GM12865 (cell line): ENCODE measurements around the gene ANKRD33.

Experiments used
- DNase-seq: peaks from one replicate; pipeline ENCODE4 v3.0.0; 2010; ENCODE audit warnings: low read depth
- H3K4me3 ChIP-seq: 2 replicates; pipeline ENCODE4 v1.5.1; 2011; ENCODE audit warnings: mild to moderate bottlenecking, low read depth, low read length, control low read depth
- TF ChIP-seq, protein P1 (sequence below): IDR thresholded peaks from 2 replicates; pipeline ENCODE4 v1.5.1; 2011; ENCODE audit warnings: low read length, control low read depth, low read depth, inconsistent platforms; ENCODE audit not compliant: insufficient read depth; ENCODE audit errors: missing control alignments

ANKRD33 gene, protein sequence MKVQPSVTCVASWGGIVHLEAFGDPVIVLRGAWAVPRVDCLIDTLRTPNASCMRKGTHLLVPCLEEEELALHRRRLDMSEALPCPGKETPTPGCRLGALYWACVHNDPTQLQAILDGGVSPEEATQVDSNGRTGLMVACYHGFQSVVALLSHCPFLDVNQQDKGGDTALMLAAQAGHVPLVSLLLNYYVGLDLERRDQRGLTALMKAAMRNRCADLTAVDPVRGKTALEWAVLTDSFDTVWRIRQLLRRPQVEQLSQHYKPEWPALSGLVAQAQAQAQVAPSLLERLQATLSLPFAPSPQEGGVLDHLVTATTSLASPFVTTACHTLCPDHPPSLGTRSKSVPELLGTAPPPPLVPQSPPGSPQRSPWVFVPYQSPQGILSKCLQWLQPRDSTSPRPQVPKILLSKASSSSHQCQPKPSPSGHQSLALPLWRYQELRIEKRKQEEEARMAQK

DNA sequence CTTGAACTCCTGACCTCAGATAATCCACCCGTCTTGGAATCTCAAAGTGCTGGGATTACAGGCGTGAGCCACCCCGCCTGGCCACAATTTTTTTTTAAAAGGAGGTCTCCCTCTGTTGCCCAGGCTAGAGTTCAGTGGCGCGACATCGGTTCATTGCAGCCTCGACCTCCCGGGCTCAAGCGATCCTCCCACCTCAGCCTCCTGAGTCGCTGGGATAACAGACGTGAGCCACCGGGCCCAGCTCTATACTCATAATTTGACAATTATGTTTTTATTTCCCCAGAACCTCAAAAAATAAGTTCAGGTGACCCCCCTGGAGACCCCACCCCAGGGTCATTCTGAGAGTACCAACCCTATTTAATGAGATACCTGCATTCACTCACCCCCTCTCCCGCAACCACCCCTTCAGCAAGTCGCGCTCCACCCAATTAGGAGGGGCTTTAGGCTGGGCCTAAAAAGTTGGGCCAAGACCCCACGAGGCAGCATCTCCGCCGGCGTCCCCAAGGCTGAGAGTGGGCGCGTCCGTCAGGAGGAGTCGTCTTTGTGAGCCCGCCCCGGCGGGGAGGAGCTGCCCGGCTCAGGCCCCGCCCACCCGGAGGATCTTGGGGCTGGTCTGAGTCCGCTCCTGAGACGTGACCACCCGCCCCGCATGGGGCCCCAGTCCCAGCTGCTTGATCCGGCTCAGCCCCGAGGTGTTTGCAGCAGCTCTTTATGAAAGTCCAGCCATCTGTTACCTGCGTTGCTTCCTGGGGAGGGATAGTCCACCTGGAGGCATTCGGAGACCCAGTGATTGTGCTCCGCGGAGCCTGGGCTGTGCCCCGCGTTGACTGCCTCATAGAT is at the start of gene ANKRD33:
TSS of gene ANKRD33 (plus strand) at position 628 of the 840 bp plus-strand sequence. CDS start at position 712, 84 bp downstream.
- TF ChIP-seq, protein P1, sequence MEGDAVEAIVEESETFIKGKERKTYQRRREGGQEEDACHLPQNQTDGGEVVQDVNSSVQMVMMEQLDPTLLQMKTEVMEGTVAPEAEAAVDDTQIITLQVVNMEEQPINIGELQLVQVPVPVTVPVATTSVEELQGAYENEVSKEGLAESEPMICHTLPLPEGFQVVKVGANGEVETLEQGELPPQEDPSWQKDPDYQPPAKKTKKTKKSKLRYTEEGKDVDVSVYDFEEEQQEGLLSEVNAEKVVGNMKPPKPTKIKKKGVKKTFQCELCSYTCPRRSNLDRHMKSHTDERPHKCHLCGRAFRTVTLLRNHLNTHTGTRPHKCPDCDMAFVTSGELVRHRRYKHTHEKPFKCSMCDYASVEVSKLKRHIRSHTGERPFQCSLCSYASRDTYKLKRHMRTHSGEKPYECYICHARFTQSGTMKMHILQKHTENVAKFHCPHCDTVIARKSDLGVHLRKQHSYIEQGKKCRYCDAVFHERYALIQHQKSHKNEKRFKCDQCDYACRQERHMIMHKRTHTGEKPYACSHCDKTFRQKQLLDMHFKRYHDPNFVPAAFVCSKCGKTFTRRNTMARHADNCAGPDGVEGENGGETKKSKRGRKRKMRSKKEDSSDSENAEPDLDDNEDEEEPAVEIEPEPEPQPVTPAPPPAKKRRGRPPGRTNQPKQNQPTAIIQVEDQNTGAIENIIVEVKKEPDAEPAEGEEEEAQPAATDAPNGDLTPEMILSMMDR = no peak
- H3K4me3 ChIP-seq = no peak within 1 kb of the TSS
- no peak for DNase-seq

DNA sequence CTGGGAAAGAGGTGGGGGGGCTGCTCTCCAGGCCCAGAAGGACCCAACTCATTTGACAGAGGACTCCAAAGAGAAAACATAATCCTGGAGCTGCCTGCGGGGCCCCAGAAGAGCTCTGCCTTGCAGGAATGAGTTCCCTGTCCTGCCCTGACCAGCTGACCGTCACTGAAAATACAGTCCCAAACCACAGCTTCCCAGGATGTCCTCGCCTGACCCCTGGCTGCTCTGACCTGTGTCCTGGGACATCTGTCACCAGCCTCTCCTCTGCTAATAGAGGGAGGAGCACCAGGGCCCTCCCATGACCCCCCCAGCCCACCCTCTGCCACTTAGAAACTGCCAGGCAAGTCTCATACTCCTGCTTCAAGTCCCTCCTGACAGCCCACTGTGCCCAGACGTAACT is 49.1 kb upstream of the ANKRD33 start:
- no peak for DNase-seq
- H3K4me3 ChIP-seq = no peak overlapping the region
- TF ChIP-seq, protein P1 = no peak

DNA sequence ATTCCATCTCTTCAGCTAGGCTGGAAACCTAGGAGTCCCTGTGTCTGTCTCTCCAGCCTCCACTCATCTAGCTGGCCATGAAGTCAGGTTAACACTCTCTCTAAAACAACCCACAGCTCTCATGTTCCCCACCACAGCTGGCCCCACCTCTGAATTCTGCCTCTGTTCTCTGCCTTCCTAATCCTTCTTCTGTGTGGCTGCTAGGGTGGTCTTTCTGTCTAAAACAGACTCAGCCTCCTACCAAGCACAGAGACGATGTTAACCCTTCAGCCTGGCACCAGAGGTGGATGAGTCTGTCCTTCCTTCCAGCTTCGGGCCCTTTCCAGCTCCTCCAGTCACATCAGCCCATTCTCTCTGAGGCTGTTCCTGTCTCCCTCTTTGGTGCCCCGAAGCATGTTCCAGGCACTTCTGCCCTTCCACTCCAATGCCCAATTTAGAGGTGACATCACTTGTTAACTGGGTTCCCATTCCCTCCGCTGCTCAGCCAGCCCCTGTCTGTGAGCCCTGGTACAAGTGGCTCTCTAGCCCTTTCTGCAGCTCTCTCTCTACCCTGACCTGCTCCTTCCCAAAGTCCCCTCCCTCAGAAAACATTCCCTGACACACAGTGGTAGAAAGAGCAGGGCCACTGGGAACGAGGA is 48.5 kb upstream of the ANKRD33 start:
- no peak overlapping the region for H3K4me3 ChIP-seq

DNA sequence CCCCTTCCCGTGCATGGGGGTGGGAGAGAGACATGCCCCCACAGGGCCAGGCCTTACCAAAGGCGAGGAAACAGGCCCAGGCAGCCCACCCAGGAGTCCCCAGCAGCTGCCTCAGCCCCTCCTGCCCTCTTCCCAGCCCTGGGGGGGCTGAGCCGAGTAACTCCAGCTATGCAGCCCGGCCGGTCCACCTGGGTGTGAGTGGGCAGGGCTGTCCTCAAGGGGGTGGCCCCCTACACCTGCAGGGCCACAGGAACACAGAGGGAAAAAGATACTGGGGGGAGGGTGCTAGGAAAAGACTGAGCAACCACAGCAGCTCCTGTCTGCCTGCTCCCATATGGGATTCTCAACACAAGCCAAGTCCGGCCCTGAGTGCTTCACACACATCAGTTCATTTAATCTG is 46.9 kb upstream of the ANKRD33 start:
- no peak overlapping the region for H3K4me3 ChIP-seq
- TF ChIP-seq, protein P1 = no peak
- no peak for DNase-seq

More for the DNA sequence above, 48.5 kb upstream of the ANKRD33 start:
- TF ChIP-seq, protein P1 = no peak
- no peak for DNase-seq

DNA sequence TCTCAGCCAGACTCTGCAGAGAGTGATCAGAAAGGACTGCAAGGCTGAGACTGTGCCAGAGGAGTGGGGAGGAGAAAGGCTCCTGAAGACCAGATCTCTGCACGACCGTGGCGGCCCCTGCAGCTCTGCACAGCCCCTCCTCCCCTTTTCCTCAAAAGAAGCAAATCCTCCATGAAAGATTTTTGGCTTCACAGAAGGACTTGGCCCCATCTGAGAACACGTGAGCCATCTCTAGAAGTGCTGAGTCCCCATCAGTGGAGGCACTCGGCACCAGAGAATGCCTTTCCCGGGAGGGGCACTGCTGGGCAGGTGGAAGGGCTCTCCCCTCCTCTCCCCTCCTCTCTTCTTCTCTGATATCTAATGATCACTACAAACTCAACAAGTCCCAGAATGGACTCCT is 46.2 kb upstream of the ANKRD33 start:
- DNase-seq = no peak
- H3K4me3 ChIP-seq = no peak overlapping the region
- TF ChIP-seq, protein P1 = no peak

DNA sequence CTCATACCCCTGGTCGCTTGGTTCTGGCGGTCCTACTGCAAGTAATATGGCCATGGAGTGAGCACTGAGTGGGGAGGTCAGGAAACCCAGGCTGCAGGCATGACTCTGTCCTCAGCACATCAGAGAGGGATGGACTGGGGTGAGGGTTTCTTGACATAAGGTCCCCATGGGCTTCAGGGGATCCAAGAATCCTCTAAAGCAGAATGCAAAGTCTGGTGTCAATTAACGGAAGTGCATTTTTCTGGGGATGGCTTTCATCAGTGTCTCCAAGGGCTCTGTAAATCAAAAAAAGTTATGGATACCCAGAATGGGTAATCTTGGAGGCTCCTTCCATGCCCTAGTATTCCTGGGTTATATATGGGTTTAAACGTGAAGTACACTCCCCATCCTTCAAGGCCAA is 43.0 kb upstream of the ANKRD33 start:
- TF ChIP-seq, protein P1 = no peak
- no peak overlapping the region for H3K4me3 ChIP-seq
- no peak for DNase-seq
